HT-29 (cell line): ENCODE data around the gene ODAD2. TPM values are rescaled to one million over a fixed set of nuclear protein-coding genes. Genes with fewer than 3 reads are reported as not detected.

Source experiments
- DNase-seq: peaks from one replicate; pipeline ENCODE4 v3.0.0-alpha.2; 2015; ENCODE audit warnings: low spot score
- small RNA-seq: library from RNA; depleted of rRNA; stranded (forward); fragments of <200 nt; gene quantifications from one replicate; pipeline ENCODE3, GENCODE V24; 2014
- total RNA-seq: library from RNA; depleted of rRNA; stranded (reverse); fragments of >200 nt; shearing (Covaris generic); gene quantifications from 2 replicates; pipeline ENCODE4 v1.2.3, GENCODE V29; 2014

The ODAD2 gene
- total RNA-seq, 1 experiment from 2014 or later = not detected

GRCh38 chr10:27774831-27775230 lies 224.0 kb downstream of the ODAD2 start:
- no peak for DNase-seq

GRCh38 chr10:27771231-27771630 lies 227.6 kb downstream of the ODAD2 start:
- no peak for DNase-seq

DNA sequence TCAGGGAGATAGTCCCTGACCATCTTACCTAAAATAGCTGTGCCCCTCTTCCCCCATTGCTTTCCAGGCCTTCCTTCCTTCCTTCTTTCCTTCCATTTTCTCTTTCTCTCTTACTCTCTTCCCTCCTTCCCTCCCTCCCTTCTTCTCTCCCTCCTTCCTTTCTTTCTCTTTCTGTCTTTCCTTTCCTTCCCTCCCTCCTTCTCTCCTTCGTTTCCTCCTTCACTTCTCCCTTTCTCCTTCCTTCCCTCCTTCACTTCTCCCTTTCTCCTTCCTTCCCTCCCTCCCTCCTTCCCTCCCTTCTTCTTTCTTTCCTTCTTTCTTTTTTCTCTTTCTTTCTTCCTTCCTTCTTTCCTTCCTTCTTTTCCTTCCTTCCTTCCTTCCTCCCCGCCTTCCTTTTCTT lies 228.7 kb downstream of the ODAD2 start:
- no peak for DNase-seq

Small RNA genes within 50 kb of the gene (small RNA-seq; reads per million reads assigned to genes)
- gene MRPS21P5 (not detected), gene RN7SKP132 (not detected)
